Measurements from ENCODE around the gene DLG3. TPM values are rescaled to one million over a fixed set of nuclear protein-coding genes. Genes with fewer than 3 reads are reported as not detected.
A peak's percentile ranks its signal among the peaks of the same experiment; 100 is the strongest.

The DLG3 gene
- total RNA-seq, 1 experiment from 2014 or later, result 7.8 TPM

GRCh38 chrX:70525733-70526132, 81.1 kb downstream of the DLG3 start:
- DNase-seq (ENCODE audit: low read depth), result no peak

GRCh38 chrX:70527053-70527452, 82.4 kb downstream of the DLG3 start:
- no peak for DNase-seq (ENCODE audit: low read depth)

GRCh38 chrX:70527610-70528345, 83.1 kb downstream of the DLG3 start:
- no peak for DNase-seq (ENCODE audit: low read depth)

GRCh38 chrX:70535198-70535597, 90.6 kb downstream of the DLG3 start:
- DNase-seq (ENCODE audit: low read depth), result no peak

- DNase-seq (ENCODE audit: low read depth), result no peak
Measured at GRCh38 chrX:70549429-70549828, 104.8 kb downstream of the DLG3 start.

GRCh38 chrX:70552130-70552704, 107.6 kb downstream of the DLG3 start:
- no peak for DNase-seq (ENCODE audit: low read depth)

GRCh38 chrX:70553516-70553915, 108.9 kb downstream of the DLG3 start:
- DNase-seq (ENCODE audit: low read depth), result no peak

- DNase-seq (ENCODE audit: low read depth), result peak; percentile 33
Measured at GRCh38 chrX:70554081-70554480, 109.4 kb downstream of the DLG3 start.

GRCh38 chrX:70554523-70554922, 109.9 kb downstream of the DLG3 start:
- no peak for DNase-seq (ENCODE audit: low read depth)

- DNase-seq (ENCODE audit: low read depth), result no peak
Measured at GRCh38 chrX:70554948-70555347, 110.3 kb downstream of the DLG3 start.

Other genes starting within 250 kb of the DLG3 start
- gene AWAT1, start 210.2 kb upstream of the DLG3 start, total RNA-seq (2014; rRNA removed; shearing (Covaris generic)), result not detected in 2 replicates
- gene P2RY4, start 184.6 kb upstream of the DLG3 start, total RNA-seq (2014; rRNA removed; shearing (Covaris generic)), result 0.15 TPM in 1 of 2 replicates, not detected in the other
- gene ARR3, start 176.5 kb upstream of the DLG3 start, total RNA-seq (2014; rRNA removed; shearing (Covaris generic)), result not detected in 2 replicates
- not detected in 2 replicates for gene RAB41, start 162.7 kb upstream of the DLG3 start, total RNA-seq (2014; rRNA removed; shearing (Covaris generic))
- gene PDZD11, start 154.9 kb upstream of the DLG3 start, total RNA-seq (2014; rRNA removed; shearing (Covaris generic)), result 220 and 248 TPM in 2 replicates
- 42.8 and 89.1 TPM in 2 replicates for gene KIF4A, start 154.7 kb upstream of the DLG3 start, total RNA-seq (2014; rRNA removed; shearing (Covaris generic))
- gene GDPD2, start 21.5 kb upstream of the DLG3 start, total RNA-seq (2014; rRNA removed; shearing (Covaris generic)), result 0.10 TPM in 1 of 2 replicates, not detected in the other